H1 (cell line): ENCODE results near the gene ATG9B. TPM values are rescaled to one million over a fixed set of nuclear protein-coding genes. Genes with fewer than 3 reads are reported as not detected.

ENCODE experiments used
- ATF2 ChIP-seq: IDR thresholded peaks from 2 replicates; pipeline ENCODE4 v1.6.1; 2012; ENCODE audit warnings: low read length, inconsistent platforms
- CHD7 ChIP-seq: fragments of 300-600 bp; sonication (generic); IDR thresholded peaks from 2 replicates; pipeline ENCODE4 v1.7.1; 2012; ENCODE audit warnings: low read length, moderate library complexity, mild to moderate bottlenecking, inconsistent platforms; ENCODE audit not compliant: insufficient replicate concordance
- MAFK ChIP-seq: IDR thresholded peaks from 2 replicates; pipeline ENCODE4 v1.6.1; 2012; ENCODE audit warnings: low read depth, mild to moderate bottlenecking, improper control_type of control experiment, low read length
- NANOG ChIP-seq: IDR thresholded peaks from 2 replicates; pipeline ENCODE4 v1.6.1; 2011; ENCODE audit warnings: low read length, low read depth, mild to moderate bottlenecking, inconsistent platforms; ENCODE audit not compliant: insufficient read depth, poor library complexity, severe bottlenecking
- SAP30 ChIP-seq: fragments of 300-600 bp; sonication (generic); IDR thresholded peaks from 2 replicates; pipeline ENCODE4 v1.7.1; 2012; ENCODE audit warnings: low read length, moderate library complexity, mild to moderate bottlenecking, inconsistent platforms; ENCODE audit not compliant: insufficient read depth, insufficient replicate concordance
- SP1 ChIP-seq: IDR thresholded peaks from 2 replicates; pipeline ENCODE4 v1.6.1; 2011; ENCODE audit warnings: low read depth, low read length
- TBP ChIP-seq: IDR thresholded peaks from 2 replicates; pipeline ENCODE4 v1.6.1; 2011; ENCODE audit warnings: low read depth, low read length, improper control_type of control experiment
- polyA plus RNA-seq, 7 experiments: library from polyadenylated mRNA; depleted of rRNA in 3 of 7; stranded (reverse) in 5 of 7; unstranded in 2 of 7; fragments of >200 nt in 5 of 7; fragments of 200-250 nt in 2 of 7; gene quantifications; 1 replicate in 5 of 7; 2 replicates in 1 of 7; 4 replicates in 1 of 7; pipeline versions ENCODE4 v1.2.1 to v1.2.3, GENCODE V29; 2011 to 2013; ENCODE audit warnings: missing spikeins in 2 of 7, mixed read lengths in 2 of 7
- total RNA-seq: library from RNA; stranded (reverse); fragmentation: NEBNext Ultra II Directional; extraction: Animal tissue kit (Norgen Biotek cat#: 25700); gene quantifications from 2 replicates; pipeline ENCODE4 v1.2.1, GENCODE V29; 2021

Gene ATG9B
- total and polyA plus RNA-seq, 2 of the 8 experiments (the other 6 are each of a cell fraction or from before 2014, with no cell fraction given): 1.4 to 2.3 TPM

- no peak for TF ChIP-seq ATF2
- TF ChIP-seq SAP30: peak; percentile 68
- peak; percentile 78 for TF ChIP-seq SP1
- no peak for TF ChIP-seq CHD7
- TF ChIP-seq TBP: 0 out of 2 replicates have a peak, but pooled peaks have one; percentile 12
- TF ChIP-seq MAFK: no peak
- peak; percentile 43 for TF ChIP-seq NANOG
These were observed 38.3 kb upstream of the ATG9B start (continued) for GRCh38 chr7:151062399-151063211.
